Epidermal melanocyte (primary cell): ENCODE results near the gene DSG1.
"Not testable (repeated sequence)": the region's sequence is repeated elsewhere in the genome, so short reads cannot be mapped to it uniquely, and the experiment has no call there.

ENCODE experiments used
- DNase-seq: peaks from one replicate; pipeline ENCODE4 v3.0.0; 2011; ENCODE audit warnings: low spot score; ENCODE audit not compliant: insufficient read length

Gene DSG1

GRCh38 chr18:31343454-31343853 is 25.5 kb downstream of the DSG1 start:
- DNase-seq, result no peak

GRCh38 chr18:31353336-31353735 is 35.4 kb downstream of the DSG1 start:
- not testable (repeated sequence) for DNase-seq

- no peak for DNase-seq
Observed at GRCh38 chr18:31354990-31355389, 37.0 kb downstream of the DSG1 start.

- no peak for DNase-seq
Observed at GRCh38 chr18:31356025-31356424, 38.1 kb downstream of the DSG1 start.

GRCh38 chr18:31364190-31364589 is 46.2 kb downstream of the DSG1 start:
- DNase-seq, result no peak

GRCh38 chr18:31369478-31369877 is 51.5 kb downstream of the DSG1 start:
- no peak for DNase-seq

- no peak for DNase-seq
Observed at GRCh38 chr18:31371989-31372388, 54.0 kb downstream of the DSG1 start.

- DNase-seq, result no peak
Observed at GRCh38 chr18:31373641-31374040, 55.7 kb downstream of the DSG1 start.

- no peak for DNase-seq
Observed at GRCh38 chr18:31376477-31376876, 58.5 kb downstream of the DSG1 start, which contains the start of gene DSG4. Gene DSG4 (plus strand): TSS chr18:31376777. CDS start chr18:31376912, 135 bp downstream.

GRCh38 chr18:31380912-31381311 is 63.0 kb downstream of the DSG1 start:
- no peak for DNase-seq

GRCh38 chr18:31382107-31382506 is 64.1 kb downstream of the DSG1 start:
- no peak for DNase-seq

- DNase-seq, result no peak
Observed at GRCh38 chr18:31386741-31387140, 68.8 kb downstream of the DSG1 start.

GRCh38 chr18:31393286-31393685 is 75.3 kb downstream of the DSG1 start:
- no peak for DNase-seq

- no peak for DNase-seq
Observed at GRCh38 chr18:31396796-31397612, 79.0 kb downstream of the DSG1 start.

GRCh38 chr18:31398191-31398590 is 80.2 kb downstream of the DSG1 start:
- no peak for DNase-seq

GRCh38 chr18:31399306-31400032 is 81.5 kb downstream of the DSG1 start:
- DNase-seq, result no peak

- DNase-seq, result no peak
Observed at GRCh38 chr18:31401156-31402025, 83.4 kb downstream of the DSG1 start.

- DNase-seq, result no peak
Observed at GRCh38 chr18:31402026-31402373, 84.0 kb downstream of the DSG1 start.

GRCh38 chr18:31403409-31403808 is 85.4 kb downstream of the DSG1 start:
- no peak for DNase-seq
